Mesendoderm (in vitro differentiated cells): ENCODE measurements around the gene FGGY.

ENCODE experiments used
- DNase-seq: peaks from one replicate; pipeline ENCODE4 v3.0.0; 2013
- H2AK5ac ChIP-seq: 2 replicates; pipeline ENCODE4 v1.6.1; 2013; ENCODE audit warnings: low read length, inconsistent platforms
- H2BK120ac ChIP-seq: 2 replicates; pipeline ENCODE4 v1.6.1; 2013; ENCODE audit warnings: low read depth, mild to moderate bottlenecking, low read length, moderate library complexity, mixed read lengths
- H2BK15ac ChIP-seq: replicated peaks from 2 replicates; pipeline ENCODE4 v1.6.1; 2013; ENCODE audit warnings: low read depth, mild to moderate bottlenecking, moderate library complexity
- H2BK5ac ChIP-seq: 2 replicates; pipeline ENCODE4 v1.6.1; 2013; ENCODE audit warnings: low read length, inconsistent platforms
- H3K18ac ChIP-seq: 2 replicates; pipeline ENCODE4 v1.6.1; 2013; ENCODE audit warnings: mild to moderate bottlenecking, low read length, mixed read lengths
- H3K23ac ChIP-seq: one replicate; pipeline ENCODE4 v1.6.1; 2013; ENCODE audit warnings: low read length
- H3K27ac ChIP-seq: 2 replicates; pipeline ENCODE4 v1.5.1; 2013; ENCODE audit warnings: low read depth, mild to moderate bottlenecking, inconsistent platforms, low read length, moderate library complexity
- H3K27me3 ChIP-seq: 2 replicates; pipeline ENCODE4 v1.6.1; 2013; ENCODE audit warnings: low read length, control low read depth, mild to moderate bottlenecking, inconsistent platforms; ENCODE audit not compliant: insufficient read depth, poor library complexity
- H3K36me3 ChIP-seq: 2 replicates; pipeline ENCODE4 v1.6.1; 2013; ENCODE audit warnings: low read length, inconsistent platforms; ENCODE audit not compliant: control insufficient read depth, insufficient read depth
- H3K4ac ChIP-seq: one replicate; pipeline ENCODE4 v1.6.1; 2013; ENCODE audit warnings: low read depth, mild to moderate bottlenecking, low read length, moderate library complexity
- H3K4me1 ChIP-seq: 2 replicates; pipeline ENCODE4 v1.6.1; 2013; ENCODE audit warnings: low read depth, low read length, inconsistent platforms; ENCODE audit not compliant: control insufficient read depth
- H3K4me2 ChIP-seq: 2 replicates; pipeline ENCODE4 v1.6.1; 2013; ENCODE audit warnings: low read length
- H3K4me3 ChIP-seq: 2 replicates; pipeline ENCODE4 v1.5.1; 2013; ENCODE audit warnings: mild to moderate bottlenecking, low read length
- H3K56ac ChIP-seq: one replicate; pipeline ENCODE4 v1.6.1; 2013; ENCODE audit warnings: low read length
- H3K79me1 ChIP-seq: 2 replicates; pipeline ENCODE4 v1.6.1; 2013; ENCODE audit warnings: low read length, inconsistent platforms
- H3K79me2 ChIP-seq: 2 replicates; pipeline ENCODE4 v1.6.1; 2013; ENCODE audit warnings: mild to moderate bottlenecking, low read length; ENCODE audit not compliant: control insufficient read depth, insufficient read depth
- H3K9ac ChIP-seq: 2 replicates; pipeline ENCODE4 v1.6.1; 2013; ENCODE audit warnings: low read length, inconsistent platforms
- H4K5ac ChIP-seq: one replicate; pipeline ENCODE4 v1.6.1; 2013; ENCODE audit warnings: low read length
- H4K8ac ChIP-seq: one replicate; pipeline ENCODE4 v1.6.1; 2013; ENCODE audit warnings: low read depth, mild to moderate bottlenecking, control low read depth, low read length, moderate library complexity
- WGBS: extraction: QIAGEN DNeasy Blood & Tissue Kit; methylation state at CpG from one replicate; pipeline ENCODE4 v1.1.7; 2013; ENCODE audit warnings: low lambda C conversion rate, missing lambda C conversion rate; ENCODE audit not compliant: insufficient coverage; ENCODE audit errors: extremely low coverage; 5-methylcytosine and 5-hydroxymethylcytosine counted together

FGGY gene

DNA sequence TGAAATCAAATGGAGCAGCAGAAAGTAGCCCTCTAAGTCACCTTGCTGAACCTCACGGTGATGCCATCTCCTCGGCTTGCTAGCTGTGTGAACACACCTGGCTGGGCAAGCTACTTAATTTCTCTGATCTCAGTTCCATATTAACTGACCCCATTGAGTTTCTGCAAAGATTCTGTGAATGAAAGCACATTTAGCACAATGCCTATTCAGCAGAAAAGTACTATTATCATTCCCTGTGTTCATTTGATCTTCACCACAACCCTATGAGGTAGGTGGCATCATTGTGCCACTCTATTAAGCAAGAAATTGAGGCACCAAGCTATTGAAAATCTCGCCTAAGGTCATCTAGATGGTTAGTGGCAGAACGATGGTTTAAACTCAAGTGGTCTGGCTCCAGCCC is 387.8 kb downstream of the FGGY start:
- H4K8ac ChIP-seq: no peak overlapping the region
- no peak overlapping the region for H3K4me3 ChIP-seq
- H3K36me3 ChIP-seq: no peaks in the 10 kb centered on the region
- no peak overlapping the region for H3K27ac ChIP-seq
- no peak overlapping the region for H4K5ac ChIP-seq
- no peaks in the 10 kb centered on the region for H3K4me1 ChIP-seq
- H3K27me3 ChIP-seq: no peaks in the 10 kb centered on the region
- no peak overlapping the region for H3K23ac ChIP-seq
- H2BK5ac ChIP-seq: no peak overlapping the region
- no peak overlapping the region for H2BK15ac ChIP-seq
- no peaks in the 10 kb centered on the region for H3K79me2 ChIP-seq
- no peak overlapping the region for H3K9ac ChIP-seq
- WGBS: no CpG with 5 or more reads among the region's 4 CpGs
- H2AK5ac ChIP-seq: no peak overlapping the region
- H3K18ac ChIP-seq: no peak overlapping the region
- no peak overlapping the region for H3K4ac ChIP-seq
- H3K4me2 ChIP-seq: no peak overlapping the region
- no peak overlapping the region for H3K56ac ChIP-seq
- H3K79me1 ChIP-seq: no peaks in the 10 kb centered on the region
- no peak for DNase-seq
- no peak overlapping the region for H2BK120ac ChIP-seq

DNA sequence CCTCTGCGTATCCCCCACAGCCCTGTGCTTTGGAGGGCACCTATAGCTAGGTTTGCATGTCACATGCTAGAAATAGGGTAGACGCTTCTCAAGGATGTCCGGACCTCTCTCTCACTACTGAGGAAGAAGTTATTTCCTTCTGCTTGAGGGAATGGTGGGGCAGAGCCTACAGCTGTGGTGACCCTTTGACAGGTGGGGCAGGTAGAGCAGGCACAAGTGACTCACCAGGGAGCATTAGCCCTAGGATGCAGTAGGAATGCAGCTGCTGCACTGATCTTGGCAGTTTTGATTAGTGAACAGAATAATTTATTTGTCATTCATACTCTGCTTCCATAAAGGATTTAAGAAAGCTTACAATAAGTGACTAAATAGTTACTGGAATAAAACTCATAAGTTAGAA is 388.2 kb downstream of the FGGY start:
- no peaks in the 10 kb centered on the region for H3K36me3 ChIP-seq
- no peak overlapping the region for H4K5ac ChIP-seq
- no peak overlapping the region for H2AK5ac ChIP-seq
- no peak overlapping the region for H3K9ac ChIP-seq
- H3K79me1 ChIP-seq: no peaks in the 10 kb centered on the region
- H3K23ac ChIP-seq: no peak overlapping the region
- no peak overlapping the region for H4K8ac ChIP-seq
- H3K27me3 ChIP-seq: no peaks in the 10 kb centered on the region
- H2BK5ac ChIP-seq: no peak overlapping the region
- no peak overlapping the region for H3K4ac ChIP-seq
- H2BK120ac ChIP-seq: no peak overlapping the region
- no peak overlapping the region for H2BK15ac ChIP-seq
- no peak overlapping the region for H3K4me3 ChIP-seq
- H3K4me2 ChIP-seq: no peak overlapping the region
- no peaks in the 10 kb centered on the region for H3K79me2 ChIP-seq
- no peak overlapping the region for H3K56ac ChIP-seq
- no peak overlapping the region for H3K27ac ChIP-seq
- no peak for DNase-seq
- WGBS: no CpG with 5 or more reads among the region's 3 CpGs
- H3K4me1 ChIP-seq: no peaks in the 10 kb centered on the region
- no peak overlapping the region for H3K18ac ChIP-seq

DNA sequence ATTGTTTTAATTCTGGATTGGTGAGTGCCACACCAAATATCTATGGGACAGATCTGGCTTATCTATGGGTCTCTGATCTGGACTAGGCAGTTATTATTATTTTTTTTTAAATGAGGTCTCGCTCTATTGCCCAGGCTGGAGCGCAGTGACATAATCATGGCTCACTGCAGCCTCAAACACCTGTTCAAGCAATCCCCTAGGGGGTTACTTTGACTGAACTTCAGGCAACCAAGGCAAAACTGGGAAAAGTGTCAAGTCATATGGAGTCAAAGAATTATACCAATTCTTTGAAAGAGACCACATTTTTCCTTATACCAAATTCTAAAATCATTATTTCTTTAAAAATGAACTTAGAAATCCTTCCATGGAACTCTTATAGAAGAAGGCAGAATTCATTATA is 388.8 kb downstream of the FGGY start:
- Histone ChIP-seq H2BK15ac (no peak overlapping the region), H3K4me1 (no peaks in the 10 kb centered on the region), H4K5ac (no peak overlapping the region), H2AK5ac (no peak overlapping the region), H3K4ac (no peak overlapping the region), H3K4me2 (no peak overlapping the region), H3K56ac (no peak overlapping the region), H3K4me3 (no peak overlapping the region), H3K79me1 (no peaks in the 10 kb centered on the region), H2BK5ac (no peak overlapping the region), H3K27ac (no peak overlapping the region), H3K9ac (no peak overlapping the region), H3K79me2 (no peaks in the 10 kb centered on the region), H3K36me3 (no peaks in the 10 kb centered on the region), H2BK120ac (no peak overlapping the region), H4K8ac (no peak overlapping the region), H3K23ac (no peak overlapping the region), H3K27me3 (no peaks in the 10 kb centered on the region), H3K18ac (no peak overlapping the region)
- no CpG with 5 or more reads among the region's 2 CpGs for WGBS
- DNase-seq: no peak

DNA sequence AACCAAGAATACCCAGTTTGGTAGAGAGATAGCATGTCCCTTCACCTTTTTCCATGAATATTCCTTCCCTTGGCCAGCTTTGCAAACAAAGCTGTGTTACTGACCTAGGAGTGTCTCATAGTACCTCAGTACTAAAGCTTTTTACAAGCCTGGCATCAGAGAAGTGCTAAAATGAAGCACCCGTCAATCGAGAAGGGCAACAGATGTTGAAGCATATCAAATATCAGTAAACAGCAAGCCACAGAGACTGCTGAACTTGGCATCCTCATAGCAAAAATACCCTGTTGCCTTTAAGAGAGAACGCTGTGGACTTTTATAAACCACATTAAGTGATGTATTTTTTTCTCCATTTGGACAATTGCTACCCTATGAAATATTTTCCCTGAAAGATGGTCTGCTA is 389.3 kb downstream of the FGGY start:
- Histone ChIP-seq H3K79me2 (no peaks in the 10 kb centered on the region), H3K4ac (no peak overlapping the region), H3K9ac (no peak overlapping the region), H3K36me3 (no peaks in the 10 kb centered on the region), H2AK5ac (no peak overlapping the region), H2BK120ac (no peak overlapping the region), H3K18ac (no peak overlapping the region), H3K23ac (no peak overlapping the region), H4K8ac (no peak overlapping the region), H2BK5ac (no peak overlapping the region), H3K4me3 (no peak overlapping the region), H3K56ac (no peak overlapping the region), H2BK15ac (no peak overlapping the region), H3K79me1 (no peaks in the 10 kb centered on the region), H3K27me3 (no peaks in the 10 kb centered on the region), H4K5ac (no peak overlapping the region), H3K4me2 (no peak overlapping the region), H3K27ac (no peak overlapping the region), H3K4me1 (no peaks in the 10 kb centered on the region)
- no peak for DNase-seq
- no CpG with 5 or more reads among the region's 3 CpGs for WGBS

DNA sequence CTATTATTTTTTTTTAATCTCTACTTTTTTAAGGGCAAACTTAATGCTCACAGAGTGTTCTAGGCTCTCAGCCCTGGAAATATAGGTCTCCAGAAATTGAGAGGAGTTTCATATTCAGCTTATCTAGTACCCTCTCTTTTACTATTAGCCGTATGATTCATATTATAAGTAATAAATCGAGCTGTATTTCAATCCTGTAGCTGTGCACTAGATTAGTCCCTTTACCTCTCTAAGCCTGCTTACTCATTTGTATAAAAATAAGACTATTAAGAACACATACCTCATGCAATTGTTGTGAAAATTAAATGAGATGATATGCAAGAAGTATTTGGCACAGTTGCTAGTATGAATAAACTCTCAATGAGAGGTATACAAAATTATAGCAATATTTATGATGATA is 389.7 kb downstream of the FGGY start:
- Histone ChIP-seq H2BK15ac (no peak overlapping the region), H4K8ac (no peak overlapping the region), H3K4me1 (no peaks in the 10 kb centered on the region), H3K79me1 (no peaks in the 10 kb centered on the region), H3K4me3 (no peak overlapping the region), H4K5ac (no peak overlapping the region), H3K27me3 (no peaks in the 10 kb centered on the region), H3K23ac (no peak overlapping the region), H2BK120ac (no peak overlapping the region), H3K56ac (no peak overlapping the region), H2BK5ac (no peak overlapping the region), H3K27ac (no peak overlapping the region), H3K4ac (no peak overlapping the region), H3K4me2 (no peak overlapping the region), H2AK5ac (no peak overlapping the region), H3K36me3 (no peaks in the 10 kb centered on the region), H3K9ac (no peak overlapping the region), H3K18ac (no peak overlapping the region), H3K79me2 (no peaks in the 10 kb centered on the region)
- no peak for DNase-seq
- WGBS: no CpG with 5 or more reads among the region's 2 CpGs

DNA sequence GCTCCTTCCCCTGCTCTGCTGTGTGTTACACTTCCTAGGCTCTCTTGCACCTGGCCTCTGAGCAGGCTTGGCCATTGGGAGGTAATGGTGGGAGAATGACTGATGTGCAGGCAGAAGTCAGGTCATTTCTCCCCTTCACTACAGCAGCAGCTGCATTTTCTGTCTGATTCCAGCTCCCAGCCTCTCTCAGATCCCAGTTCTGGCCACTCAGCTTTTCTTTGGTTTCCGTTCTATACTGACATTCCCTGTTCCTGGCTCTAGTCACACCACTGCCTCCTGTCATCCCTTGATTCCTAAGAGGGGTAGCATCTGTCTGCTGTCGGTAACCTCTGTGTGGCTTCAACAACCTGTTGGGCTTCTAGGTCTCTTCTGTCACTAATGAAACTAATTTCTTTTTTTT is 390.2 kb downstream of the FGGY start:
- H2BK15ac ChIP-seq: no peak overlapping the region
- H2BK5ac ChIP-seq: no peak overlapping the region
- no peak overlapping the region for H4K8ac ChIP-seq
- H3K4me2 ChIP-seq: no peak overlapping the region
- H3K4ac ChIP-seq: no peak overlapping the region
- no peaks in the 10 kb centered on the region for H3K79me1 ChIP-seq
- no peaks in the 10 kb centered on the region for H3K4me1 ChIP-seq
- no peaks in the 10 kb centered on the region for H3K36me3 ChIP-seq
- H3K79me2 ChIP-seq: no peaks in the 10 kb centered on the region
- H3K9ac ChIP-seq: no peak overlapping the region
- H3K23ac ChIP-seq: no peak overlapping the region
- no peak overlapping the region for H2BK120ac ChIP-seq
- H3K56ac ChIP-seq: no peak overlapping the region
- H3K4me3 ChIP-seq: no peak overlapping the region
- WGBS: no CpG with 5 or more reads among the region's 2 CpGs
- H3K27me3 ChIP-seq: no peaks in the 10 kb centered on the region
- no peak overlapping the region for H4K5ac ChIP-seq
- H2AK5ac ChIP-seq: no peak overlapping the region
- no peak overlapping the region for H3K27ac ChIP-seq
- no peak for DNase-seq
- H3K18ac ChIP-seq: no peak overlapping the region
